OCI-LY7 (cell line): Measurements from ENCODE around the gene TSHZ2.

Experiments
- CTCF ChIP-seq: fragments of 200-600 bp; sonication (generic); conservative IDR thresholded peaks from 2 replicates; pipeline ENCODE4 v1.5.1; 2014; ENCODE audit warnings: mild to moderate bottlenecking, antibody characterized with exemption, low read length, moderate library complexity, mixed read lengths
- EZH2phosphoT487 ChIP-seq: fragments of 200-600 bp; sonication (generic); IDR thresholded peaks from 2 replicates; pipeline ENCODE4 v1.6.1; 2018; ENCODE audit warnings: low read depth, borderline replicate concordance, mild to moderate bottlenecking, mixed run types, antibody characterized with exemption, low read length, moderate library complexity, mixed read lengths

GRCh38 chr20:53527196-53527595, 555.0 kb downstream of the TSHZ2 start:
- TF ChIP-seq CTCF (no peak), EZH2phosphoT487 (no peak)
